HG02759 (cell line): Measurements from ENCODE around the gene PPTC7.
"Not testable (repeated sequence)": the region's sequence is repeated elsewhere in the genome, so short reads cannot be mapped to it uniquely, and the experiment has no call there.

Experiments
- ATAC-seq: cut with Tn5 transposase; IDR thresholded peaks from one replicate; pipeline ENCODE4 v1.9.1; 2021; ENCODE audit warnings: mild to moderate bottlenecking, moderate library complexity; ENCODE audit not compliant: unreplicated experiment

Gene PPTC7

GRCh38 chr12:110537605-110538409 is 45.3 kb downstream of the PPTC7 start:
- no peak for ATAC-seq

DNA sequence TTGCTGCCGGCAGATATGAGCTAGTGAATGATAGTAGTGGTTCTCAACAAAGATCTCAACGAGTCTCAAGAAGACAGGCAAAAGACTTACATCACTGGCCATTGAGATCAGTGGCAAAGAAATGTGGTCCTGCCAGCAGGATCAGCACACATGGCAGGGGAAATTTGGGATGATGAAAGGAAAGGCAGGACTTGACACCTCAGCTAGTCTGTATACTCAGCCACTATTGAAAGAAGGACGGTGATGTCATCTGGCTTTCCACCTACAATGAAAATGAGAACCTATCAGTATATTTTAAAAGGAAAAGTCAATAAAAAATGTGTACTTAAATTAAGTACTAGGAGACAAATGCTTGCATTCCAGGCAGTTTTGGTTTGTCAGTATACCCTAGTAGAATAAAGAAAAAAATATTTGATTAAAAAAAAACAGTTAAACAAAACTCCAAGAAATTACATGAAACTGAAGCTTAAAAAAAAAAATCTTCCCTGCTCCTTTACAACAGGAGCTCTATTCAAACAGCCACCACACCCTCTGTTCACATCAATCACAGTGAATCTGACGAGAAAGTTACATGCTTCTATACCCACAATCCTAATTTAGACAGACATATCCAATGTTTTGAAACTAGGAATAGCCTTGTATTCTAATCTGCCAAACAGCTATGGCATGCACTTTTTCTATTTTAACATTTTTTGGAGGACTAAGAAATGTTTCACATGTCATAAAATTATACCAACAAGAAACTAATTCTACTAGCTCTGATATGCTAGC is 46.1 kb downstream of the PPTC7 start:
- no peak for ATAC-seq

DNA sequence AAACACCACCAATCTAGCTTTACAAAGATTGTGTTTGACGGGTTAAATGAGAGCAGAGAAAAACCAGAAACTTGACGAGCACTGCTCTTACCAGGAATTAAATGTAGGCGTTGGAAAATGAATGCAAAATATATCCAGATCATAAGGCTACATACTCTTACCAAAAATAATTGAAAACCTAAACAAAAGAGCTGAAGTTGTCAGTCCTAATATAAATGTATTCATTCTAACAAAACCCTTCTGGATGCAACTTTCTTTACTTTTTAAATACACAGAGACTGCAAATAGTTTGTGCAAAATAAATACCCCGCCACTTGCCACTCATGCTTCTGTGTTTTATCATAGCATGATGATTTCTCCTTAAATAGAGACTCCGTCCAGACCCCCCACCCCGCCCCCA is 48.3 kb downstream of the PPTC7 start:
- no peak for ATAC-seq

GRCh38 chr12:110533607-110534006 is 49.5 kb downstream of the PPTC7 start:
- no peak for ATAC-seq

GRCh38 chr12:110532644-110533043 is 50.5 kb downstream of the PPTC7 start:
- no peak for ATAC-seq

- ATAC-seq, result peak; percentile 89
Measured at GRCh38 chr12:110531741-110532333, 51.3 kb downstream of the PPTC7 start.

DNA sequence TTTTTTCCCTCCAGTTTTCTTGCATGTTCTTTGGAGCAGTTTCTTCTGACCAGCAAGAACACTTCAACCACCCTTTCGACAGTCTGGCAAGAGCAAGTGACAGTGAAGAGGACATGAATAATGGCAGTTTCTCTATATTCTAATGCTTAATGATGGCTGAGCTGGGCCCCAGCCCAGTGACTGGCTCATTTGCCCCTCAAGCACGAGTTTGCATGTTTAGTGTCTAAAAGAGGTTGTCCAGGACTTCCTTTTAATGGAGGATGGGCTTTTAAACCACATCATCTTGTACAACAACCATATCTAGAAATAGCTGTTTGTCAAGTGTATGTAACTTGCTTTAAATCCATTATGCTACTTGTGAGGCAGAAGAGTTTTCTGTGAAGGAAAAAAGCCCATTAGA is 52.6 kb downstream of the PPTC7 start:
- ATAC-seq, result no peak

- ATAC-seq, result no peak
Measured at GRCh38 chr12:110528277-110528839, 54.8 kb downstream of the PPTC7 start.

DNA sequence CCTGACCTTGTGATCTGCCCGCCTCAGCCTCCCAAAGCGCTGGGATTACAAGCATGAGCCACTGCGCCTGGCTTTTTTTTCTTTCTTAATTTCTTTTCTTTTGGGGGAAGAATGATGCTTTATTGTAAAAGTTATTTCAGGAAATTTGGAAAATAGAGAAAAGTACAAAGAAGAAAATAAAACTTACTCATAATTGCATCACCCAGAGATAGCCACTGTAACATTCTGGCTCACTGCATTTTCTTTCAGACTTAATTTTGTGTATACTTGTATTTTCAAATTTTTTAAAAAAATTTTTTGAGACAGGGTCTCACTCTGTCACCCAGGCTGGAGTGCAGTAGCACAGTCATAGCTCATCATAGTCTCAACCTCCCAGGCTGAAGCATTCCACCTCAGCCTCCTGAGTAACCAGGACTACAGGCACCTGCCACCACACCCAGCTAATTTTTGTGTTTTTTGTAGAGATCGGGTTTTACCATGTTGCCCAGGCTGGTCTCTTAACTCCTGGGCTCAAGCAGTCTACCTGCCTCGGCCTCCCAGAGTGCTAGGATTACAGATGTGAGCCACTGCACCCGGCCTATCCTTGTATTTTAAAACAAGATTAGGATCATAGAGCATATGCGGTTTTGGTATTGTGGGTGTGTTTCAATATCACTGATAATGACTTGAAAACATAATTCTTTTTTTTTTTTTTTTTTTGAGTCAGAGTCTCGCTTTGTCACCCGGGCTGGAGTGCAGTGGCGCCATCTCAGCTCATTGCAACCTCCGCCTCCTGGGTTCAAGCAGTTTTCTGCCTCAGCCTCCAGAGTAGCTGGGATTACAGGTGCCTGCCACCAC is 62.0 kb downstream of the PPTC7 start:
- not testable (repeated sequence) for ATAC-seq

DNA sequence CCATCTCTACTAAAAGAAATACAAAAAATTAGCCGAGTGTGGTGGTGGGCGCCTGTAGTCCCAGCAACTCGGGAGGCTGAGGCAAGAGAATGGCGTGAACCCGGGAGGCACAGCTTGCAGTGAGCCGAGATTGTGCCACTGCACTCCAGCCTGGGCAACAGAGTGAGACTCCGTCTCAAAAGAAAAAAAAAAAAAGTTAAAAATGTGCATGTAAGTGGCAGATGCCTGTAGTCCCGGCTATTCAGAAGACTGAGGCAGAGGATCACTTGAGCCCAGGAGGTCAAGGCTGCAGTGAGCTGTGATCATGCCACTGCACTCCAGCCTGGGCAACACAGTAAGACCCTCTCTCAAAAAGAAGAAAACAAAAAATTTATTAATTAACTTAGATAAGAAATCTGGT is 65.1 kb downstream of the PPTC7 start:
- ATAC-seq, result not testable (repeated sequence)

GRCh38 chr12:110516995-110517394 is 66.1 kb downstream of the PPTC7 start:
- no peak for ATAC-seq

- ATAC-seq, result no peak
Measured at GRCh38 chr12:110514363-110514762, 68.8 kb downstream of the PPTC7 start.

- no peak for ATAC-seq
Measured at GRCh38 chr12:110513842-110514241, 69.3 kb downstream of the PPTC7 start.

GRCh38 chr12:110508071-110508586 is 75.0 kb downstream of the PPTC7 start:
- no peak for ATAC-seq

DNA sequence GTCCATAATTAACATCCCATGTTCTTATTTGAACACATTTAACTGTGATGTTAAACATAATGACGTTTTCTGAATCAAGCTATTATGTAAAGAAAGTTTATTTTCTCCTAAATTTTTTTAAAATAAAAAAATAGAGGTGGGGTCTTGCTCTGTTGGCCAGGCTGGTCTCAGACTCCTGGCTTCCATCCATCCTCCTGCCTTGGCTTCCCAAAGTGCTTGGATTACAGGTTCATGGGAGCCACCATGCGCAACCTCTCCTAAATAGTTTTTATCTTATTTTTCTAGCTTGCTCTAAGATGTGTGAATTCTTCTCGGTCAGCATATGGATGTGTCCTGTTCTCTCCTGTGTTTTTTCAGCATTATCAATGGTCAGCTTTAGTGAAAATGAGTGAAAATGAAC is 77.8 kb downstream of the PPTC7 start:
- ATAC-seq, result no peak

- no peak for ATAC-seq
Measured at GRCh38 chr12:110503432-110503831, 79.7 kb downstream of the PPTC7 start.

GRCh38 chr12:110501752-110502738 is 81.1 kb downstream of the PPTC7 start, which contains the start of the genes RAD9B and VPS29:
TSS of gene RAD9B (plus strand) at chr12:110502331. CDS start at chr12:110502338, 7 bp downstream.
TSS of gene VPS29 (minus strand) at chr12:110502111. CDS start at chr12:110502051, 60 bp downstream.
- ATAC-seq, result peak; percentile 96

DNA sequence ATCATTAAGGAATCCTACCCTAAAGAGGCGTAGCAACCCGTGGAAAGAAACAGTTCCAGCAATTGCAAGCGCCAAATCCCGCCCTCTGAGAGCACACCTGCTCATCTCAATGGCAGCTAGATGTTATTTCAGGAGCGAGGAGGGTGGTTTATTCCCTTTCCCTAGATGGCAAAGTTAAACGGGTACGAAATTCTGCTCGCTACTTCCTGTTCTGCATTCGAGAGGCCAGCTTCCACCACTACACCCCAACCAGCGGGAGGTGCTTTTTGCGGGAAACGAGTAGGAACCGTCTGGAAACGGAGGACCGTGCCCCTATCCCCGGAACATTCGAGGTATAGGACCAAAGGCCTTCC is 81.7 kb downstream of the PPTC7 start:
- ATAC-seq, result peak; percentile 3
